Activated naive CD8-positive, alpha-beta T cell treated with anti-CD3 and anti-CD28 coated beads, Interleukin-2, amount 50 U/mL, for 16 hours (primary cell): ENCODE results near the gene C2orf72.
"Not testable (repeated sequence)": the region's sequence is repeated elsewhere in the genome, so short reads cannot be mapped to it uniquely, and the experiment has no call there.

Experiments
- DNase-seq: peaks from one replicate; pipeline ENCODE4 v3.0.0-alpha.2; 2020; ENCODE audit warnings: low read depth, low spot score

Gene C2orf72

DNA sequence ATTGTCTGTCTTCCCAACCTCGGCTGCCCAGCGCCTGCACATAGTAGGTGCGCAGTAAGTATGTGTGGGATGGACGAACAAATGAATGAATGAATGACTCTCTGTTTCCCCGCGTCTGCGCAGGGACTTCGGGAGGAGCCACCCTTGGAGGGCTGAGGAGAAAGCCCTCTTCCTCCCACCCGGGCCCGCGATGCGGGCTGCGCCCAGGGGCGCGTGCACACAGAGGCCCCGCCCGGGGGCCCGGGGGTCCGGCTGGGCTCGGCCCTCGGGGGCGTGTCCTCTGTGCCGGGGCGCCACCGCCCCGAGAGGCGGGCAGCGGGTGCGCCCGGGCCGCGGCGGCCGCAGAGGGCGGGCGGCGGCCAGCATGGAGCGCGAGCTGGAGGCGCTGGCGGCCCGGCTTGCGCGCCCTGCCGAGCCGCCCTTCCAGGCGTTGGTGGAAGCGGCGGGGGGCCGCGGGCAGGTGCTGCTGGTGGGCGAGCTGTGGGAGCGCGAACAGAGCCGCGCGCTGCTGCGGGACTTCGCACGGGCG lies at the start of gene C2orf72:
Gene C2orf72 (plus strand): TSS at position 322 of the 529 bp plus-strand sequence. CDS start 43 bp downstream, at position 365.
- no peak for DNase-seq

DNA sequence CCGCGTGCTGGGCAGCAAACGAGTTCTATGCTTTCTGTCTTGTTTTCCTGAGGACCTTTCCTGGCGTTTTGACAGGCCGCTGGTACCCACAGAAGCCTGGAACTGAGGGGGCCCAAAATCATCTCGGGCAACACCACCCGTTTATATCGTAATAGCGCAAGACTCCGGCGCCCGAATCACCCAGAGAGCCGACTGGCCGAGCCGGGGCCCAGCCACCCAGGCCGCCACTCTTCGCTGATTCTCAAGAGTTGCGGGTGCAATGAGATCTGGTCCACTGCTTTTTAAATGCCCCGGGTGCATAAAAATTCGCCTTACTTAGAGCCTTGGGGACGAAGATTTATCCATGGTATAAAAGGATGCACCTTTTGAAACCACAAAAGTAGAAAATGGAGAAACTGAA lies 47.6 kb upstream of the C2orf72 start:
- DNase-seq, result no peak

DNA sequence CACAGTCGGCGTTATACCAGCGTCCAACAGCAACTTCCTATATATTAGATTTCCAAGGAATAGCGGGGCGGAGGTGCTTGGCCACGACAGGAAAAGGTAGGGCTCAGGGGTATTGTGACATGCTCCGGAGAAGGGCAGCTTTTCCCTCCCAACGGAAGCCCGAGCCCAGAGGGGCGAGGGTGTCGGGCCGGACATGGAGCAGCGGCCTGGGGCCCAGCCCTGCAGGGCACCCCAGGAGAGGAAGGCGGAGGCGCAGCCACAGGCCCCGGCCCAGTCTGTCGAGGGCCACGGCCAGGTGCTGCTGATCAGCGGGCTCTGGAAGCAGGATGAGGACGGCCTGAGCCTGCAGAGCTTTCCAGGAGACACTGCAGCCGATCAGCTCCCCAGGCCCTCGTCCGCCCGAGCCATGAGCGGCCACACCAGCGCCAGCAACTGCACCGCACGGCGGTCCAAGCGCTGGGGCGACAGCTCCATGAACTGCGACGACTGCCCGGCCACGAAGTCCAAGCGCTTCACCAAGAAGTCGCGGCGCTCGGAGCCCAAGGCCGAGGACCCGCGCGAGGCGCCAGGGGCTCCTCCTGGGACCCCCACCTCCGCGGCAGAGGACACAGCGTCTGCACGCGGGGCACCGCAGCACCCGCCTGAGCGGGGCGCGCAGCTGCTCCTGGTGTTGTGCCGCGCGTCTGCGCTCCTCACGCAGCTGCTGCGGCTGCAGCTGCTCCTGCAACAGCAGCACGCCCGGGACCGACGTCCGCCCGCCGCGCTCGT lies 47.0 kb upstream of the C2orf72 start:
- DNase-seq, result no peak

DNA sequence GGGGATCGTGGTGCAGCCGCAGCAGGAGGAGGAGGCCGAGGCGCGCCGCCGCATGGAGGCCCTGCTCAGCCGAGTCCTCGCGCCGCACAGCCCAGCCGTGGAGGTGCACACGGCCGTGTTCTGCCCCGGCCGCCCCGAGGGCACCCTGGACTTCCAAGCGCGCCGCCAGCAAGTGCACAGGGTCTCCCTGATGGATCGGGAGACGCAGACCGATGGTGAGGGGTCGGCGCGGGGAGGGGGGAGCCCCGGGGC lies 46.5 kb upstream of the C2orf72 start:
- no peak for DNase-seq

DNA sequence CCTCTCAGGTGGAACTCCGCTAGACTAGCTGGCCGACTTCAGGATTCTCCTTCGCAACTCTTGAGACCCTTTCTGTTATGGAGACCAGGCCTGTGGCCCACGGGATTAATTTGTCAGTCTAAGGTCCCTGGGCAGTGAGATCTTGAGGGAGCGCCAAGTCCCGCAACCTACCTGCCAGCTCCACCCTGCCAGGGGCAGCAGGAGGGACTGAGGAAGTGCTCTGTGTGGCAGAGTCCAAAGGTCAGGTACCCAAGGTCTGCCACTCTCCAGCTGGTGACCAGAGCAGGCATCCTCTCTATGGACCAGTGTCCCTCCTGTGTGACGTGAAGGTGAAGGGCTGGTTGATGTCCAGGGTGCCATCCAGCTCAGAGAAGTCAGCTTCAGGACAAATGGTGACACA lies 45.7 kb upstream of the C2orf72 start:
- DNase-seq, result no peak

DNA sequence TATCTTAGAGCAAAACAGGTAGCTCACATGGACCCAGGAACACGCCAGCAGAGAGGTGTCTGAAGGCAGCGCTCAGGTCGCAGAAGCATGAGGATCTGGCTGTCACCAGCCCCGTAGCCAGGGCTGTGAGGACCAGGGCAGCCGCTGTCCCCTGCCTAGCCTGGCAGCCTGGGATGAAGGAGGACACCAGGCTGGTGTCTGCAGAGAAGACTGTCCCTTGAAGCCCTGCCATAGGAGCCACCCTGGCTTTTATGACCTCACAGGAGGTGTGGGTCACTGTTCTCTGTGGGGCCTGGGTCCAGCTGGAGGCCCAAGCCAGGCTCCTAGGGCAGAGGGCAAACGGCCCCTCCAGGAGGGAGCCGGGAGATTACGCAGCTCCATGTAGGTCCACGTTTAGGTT lies 41.5 kb upstream of the C2orf72 start, which contains the start of gene SPATA3:
Gene SPATA3 (plus strand): TSS at position 301 of the 400 bp plus-strand sequence. CDS start 113 bp downstream, outside the sequence.
- DNase-seq, result no peak

DNA sequence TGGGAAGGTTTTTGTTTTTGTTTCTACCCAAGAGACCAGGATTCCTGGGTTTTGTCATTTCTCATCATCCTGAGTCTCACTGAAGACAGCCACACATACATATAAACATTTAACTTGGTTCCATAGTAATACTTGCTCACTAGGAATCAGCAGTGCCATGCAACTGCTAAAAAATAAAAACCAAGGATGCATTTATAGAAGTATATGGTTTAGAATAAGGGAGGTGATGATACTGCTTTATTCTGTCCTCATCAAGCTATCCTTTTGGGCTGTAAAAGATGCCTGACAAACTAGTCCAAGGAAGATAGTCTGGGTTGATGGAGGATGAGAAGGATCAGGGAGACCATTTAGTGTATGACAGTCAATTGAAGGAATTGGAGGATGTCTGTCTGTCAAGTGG lies 40.7 kb upstream of the C2orf72 start:
- no peak for DNase-seq

DNA sequence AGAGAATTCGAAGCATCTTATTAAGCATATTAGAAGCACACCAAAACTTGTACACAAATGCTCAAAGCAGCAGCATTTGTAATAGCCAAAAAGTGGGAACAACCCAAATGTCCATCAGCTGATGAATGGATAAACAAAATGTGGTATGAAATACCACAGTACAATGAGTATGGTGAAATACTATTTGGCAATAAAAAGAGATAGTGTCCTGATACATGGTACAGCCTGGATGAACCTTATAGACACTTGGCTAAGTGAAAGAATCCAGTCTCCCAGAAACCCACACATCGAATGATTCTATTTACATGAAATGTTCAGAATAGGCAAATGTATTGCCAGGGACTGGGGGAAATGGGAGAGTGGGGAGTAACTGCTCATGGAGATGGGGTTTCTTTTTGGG lies 38.4 kb upstream of the C2orf72 start:
- DNase-seq, result no peak

DNA sequence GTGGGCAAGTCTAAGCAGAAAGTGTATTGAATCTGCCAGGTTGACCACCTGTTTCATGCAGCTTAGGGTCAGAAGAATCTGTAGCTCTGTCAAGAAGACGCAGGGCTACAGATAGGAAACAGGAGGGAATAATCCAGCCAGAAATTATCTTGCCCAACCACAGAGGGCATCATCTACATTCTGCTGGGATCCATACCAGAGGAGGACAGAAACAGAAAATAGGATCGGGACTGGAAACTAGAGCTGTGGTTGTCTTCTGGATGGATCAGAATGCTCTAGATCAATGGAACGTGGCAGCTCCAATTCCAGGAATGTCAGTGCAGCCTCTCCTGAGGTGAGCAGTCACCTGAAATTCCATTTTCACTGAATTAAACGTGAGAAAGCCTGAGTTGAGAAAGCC lies 37.8 kb upstream of the C2orf72 start:
- no peak for DNase-seq

DNA sequence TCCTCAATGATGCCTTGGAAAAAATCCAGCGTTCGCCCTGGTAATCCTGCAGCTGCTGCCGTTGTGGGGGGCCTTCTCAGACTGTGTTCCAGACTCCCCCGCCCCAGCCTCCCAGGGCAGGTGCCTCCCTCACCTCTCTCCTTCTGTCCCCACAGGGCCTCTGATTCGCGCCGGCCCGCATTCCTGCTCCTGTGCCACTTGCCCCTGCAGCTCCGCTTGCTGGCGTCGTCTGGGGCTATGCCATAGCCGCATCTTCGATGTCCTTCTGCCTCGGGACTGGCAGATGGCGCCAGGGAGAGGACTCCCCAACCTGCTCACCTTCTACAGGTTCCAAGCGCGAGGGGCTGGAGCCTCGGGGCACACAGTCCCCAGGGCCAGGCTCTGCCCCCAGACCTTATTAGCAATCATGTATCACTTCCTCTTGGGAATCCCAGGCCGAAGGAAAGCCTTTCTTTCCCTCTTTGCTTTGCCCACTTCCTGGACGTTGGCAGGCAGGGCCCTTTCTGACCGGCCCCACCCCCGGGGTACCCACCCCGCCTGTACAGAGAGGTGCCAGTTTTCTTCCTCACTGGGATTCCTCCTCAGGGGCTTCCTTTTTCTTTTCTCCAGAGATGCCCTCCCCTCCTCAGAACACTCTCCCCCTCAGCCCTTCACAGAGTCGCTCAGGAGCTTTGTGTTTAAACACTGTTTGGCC lies 37.0 kb upstream of the C2orf72 start:
- DNase-seq, result no peak

DNA sequence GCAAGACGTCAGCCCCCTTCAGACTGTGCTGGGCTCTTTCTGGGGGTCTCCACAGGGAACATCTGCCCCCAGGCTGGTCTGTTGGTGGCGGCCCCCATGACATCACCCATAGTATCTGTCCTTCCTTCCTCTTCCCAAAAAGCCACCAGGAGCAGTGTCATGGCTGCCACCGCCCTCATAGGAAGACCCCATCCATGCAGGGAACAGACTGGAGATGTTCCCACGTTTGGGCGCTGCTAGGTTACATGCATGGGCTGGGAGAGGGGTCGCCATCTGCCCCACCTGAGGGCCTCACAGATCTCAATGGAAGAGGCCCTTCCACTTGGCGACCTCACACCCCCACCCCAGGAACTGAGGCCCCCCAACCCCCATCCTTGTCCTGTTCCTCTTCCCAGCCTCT lies 36.3 kb upstream of the C2orf72 start:
- no peak for DNase-seq

DNA sequence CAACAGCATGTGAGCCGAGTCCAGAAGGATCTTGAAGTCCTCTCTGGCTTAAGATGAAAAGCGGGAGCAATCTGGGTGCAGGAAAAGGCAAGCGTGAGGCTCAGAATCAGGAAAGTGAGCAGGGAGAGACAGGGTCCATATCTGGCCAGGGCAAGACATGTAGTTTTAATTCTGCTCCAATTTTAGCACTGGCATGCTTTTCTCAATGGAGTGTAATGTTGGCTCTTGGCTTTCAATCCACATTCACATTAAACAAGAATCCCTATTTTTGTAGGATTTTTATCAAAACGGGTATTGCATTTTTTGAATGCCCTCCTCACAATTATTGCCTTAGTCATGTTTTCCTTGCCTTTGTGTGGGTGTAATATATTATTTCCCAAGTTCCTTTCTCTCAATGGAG lies 35.4 kb upstream of the C2orf72 start:
- no peak for DNase-seq

DNA sequence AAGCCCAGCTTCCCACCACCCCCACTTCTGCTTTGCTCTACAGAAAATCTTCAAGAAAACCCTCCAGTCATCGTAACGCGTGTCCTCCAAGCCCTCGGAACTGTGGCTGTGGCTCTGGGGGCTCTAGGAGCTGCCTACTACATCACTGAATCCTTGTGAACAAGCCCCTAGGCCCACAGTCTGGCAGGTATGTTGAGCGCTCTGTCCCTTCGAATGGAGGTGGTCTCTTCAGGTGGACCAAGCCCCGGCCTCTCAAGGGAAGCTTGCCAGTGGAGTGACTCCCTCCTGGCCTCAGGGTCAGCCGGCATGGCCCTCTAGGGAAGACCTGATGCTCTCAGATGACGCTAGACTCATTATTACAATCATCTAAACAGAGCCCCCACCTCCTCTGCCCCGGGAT lies 34.7 kb upstream of the C2orf72 start:
- DNase-seq, result no peak

DNA sequence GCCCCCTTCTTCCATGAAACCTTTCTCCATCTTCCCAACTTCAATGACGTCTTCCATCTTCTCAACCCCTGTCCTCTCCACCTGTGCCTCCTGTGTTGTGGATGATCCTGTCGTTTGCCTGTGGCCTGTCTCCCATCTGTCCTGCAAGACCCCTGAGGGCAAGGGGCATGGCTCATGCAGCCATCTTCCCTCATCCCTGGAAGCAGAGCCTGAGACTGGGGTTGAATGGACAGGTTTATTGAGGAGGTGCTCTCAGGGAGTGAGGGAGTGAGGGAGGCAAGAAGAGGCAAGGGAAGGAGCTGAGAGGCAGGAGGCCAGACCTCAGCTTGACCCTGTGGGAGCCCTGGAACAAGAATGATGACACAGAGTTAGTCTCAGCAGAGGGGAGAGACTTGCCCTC lies 34.1 kb upstream of the C2orf72 start:
- no peak for DNase-seq

DNA sequence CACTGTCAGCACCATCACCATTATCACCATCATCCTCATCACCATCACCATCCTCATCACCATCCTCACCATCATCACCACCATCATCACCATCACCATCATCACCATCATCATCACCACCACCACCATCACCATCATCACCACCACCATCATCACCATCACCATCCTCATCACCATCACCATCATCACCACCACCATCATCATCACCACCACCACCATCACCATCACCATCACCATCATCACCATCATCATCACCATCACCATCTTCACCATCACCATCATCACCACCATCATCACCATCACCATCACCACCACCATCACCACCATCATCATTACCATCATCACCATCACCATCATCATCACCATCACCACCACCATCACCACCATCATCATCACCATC lies 32.4 kb upstream of the C2orf72 start:
- DNase-seq, result not testable (repeated sequence)

DNA sequence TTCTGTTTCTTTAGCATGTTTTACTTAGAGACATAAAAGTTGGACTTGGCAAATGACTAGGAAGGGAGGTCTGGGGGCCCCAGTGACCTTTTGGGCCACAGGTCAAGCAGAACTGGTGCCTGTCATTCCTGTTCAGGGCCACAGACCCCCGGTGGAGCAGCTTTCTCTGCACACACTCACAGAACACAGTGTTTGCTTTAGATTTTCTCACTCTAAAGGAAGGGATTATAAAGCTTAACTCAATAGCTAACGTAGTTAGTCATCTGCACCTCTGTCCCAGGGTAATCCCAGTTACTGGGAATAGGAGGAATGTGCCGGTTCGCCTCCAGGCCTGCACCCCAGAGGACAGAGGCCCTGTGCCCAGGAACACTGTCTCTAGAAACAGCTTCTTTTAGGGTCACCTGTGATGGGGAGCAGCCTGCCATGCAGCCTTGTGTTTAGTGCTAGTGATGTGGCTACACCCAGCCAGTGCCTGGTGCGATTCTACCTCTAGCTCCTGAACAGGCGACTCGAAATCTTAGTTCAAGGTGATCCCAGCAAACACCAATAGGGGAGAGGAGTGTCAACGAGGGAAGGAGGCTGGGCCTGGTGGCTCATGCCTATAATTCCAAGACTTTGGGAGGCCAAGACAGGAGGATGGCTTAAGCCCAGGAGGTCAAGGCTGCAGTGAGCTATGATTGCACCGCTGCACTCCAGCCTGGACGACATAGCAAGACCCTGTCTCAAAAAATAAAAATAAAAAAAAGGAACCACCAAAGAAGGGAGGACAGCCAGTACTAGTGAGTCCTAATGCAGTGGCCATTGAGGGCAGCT lies 29.8 kb upstream of the C2orf72 start:
- DNase-seq, result no peak

DNA sequence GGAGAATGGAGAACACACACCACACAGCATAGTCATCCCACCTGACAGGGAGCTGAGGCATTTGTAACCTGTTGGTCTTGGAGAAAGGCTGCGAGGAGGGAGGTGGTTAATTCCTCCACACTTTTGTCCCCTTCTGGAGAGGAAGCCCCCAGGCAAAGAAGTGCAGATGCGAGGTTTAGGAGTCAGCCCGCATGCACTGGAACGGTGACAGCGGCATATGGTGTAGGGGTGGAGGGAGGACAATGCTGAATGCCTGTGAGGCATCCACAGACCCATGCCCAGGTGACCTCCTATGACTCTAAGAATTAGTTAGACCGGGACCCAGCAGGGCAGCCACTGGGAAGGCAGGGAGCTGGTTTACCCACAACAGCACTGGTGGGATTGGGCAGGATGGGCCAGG lies 29.2 kb upstream of the C2orf72 start:
- DNase-seq, result no peak

DNA sequence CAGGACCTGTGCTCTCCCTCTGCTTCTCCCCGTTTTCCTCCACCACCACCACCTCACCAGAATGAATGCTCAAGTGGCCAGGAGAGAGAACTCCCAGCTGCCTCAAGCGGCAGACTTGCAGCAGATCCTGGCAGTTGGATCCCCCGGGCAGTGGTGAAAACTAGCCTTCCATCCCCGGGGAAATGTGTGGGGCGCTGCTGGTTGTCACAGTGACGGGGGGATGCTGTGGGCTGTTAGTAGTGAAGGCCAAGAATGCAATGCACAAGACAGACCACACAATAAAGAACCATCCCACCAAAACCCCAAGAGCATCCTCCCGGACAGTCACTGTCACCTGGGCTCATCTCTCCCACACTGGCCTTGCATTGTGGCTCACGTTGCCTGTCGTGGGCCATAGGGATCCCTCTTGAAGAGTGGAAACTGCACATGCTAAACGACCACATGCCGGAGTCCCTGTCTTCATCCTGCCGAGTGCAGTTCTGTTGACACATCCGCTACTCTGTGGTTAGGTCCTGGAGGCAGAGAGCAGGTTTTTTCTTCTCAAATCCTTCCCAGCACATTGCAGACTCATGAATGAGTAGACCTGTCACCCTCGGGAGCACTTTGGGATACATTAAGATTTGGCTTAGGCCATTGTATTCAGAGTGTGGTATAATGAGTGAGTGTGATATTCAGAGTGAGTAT lies 27.9 kb upstream of the C2orf72 start:
- DNase-seq, result no peak

DNA sequence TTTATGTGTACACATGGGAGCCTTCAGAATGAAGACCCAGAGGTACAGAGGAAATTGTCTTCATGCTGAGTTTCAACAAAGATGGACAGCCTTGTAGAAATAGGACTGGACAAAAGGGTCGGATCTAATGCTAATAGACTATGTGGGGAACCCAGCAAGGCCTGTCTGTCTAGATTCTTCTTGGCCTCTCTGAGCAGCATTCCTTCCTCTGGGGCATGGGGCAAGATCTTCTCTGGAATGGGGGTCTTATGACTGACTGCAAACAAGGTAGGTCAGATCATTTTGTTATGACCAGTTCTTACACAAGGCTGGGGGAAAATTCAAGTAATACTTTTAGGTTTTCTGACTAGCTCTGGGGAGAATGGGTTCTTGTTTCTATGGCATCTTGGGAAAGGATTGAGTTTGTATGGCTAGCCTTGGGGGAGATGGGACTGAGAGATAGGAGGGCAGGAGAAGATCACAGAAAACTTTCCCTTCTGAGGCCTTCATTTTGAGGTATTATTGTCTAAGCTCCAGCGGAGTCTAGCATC lies 27.1 kb upstream of the C2orf72 start:
- DNase-seq, result no peak

DNA sequence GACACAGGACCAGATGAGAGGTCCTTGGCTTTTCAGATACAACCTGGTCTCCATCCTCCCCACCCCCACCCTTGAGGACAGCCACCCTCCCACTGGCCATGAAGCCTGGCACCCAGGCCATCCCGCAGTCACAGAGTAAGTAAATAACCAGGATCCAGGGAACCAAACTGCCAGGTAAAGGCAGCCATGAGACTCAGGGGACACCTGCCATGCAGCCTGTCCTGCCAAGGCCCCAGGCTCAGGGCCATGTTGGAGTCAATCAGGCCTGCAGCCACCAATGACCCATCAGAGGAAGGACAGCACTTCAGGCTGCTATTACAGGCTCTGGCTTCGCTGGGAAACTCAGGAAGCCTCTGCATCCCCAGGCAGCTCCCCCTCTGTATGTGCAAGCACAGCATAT lies 25.8 kb upstream of the C2orf72 start:
- DNase-seq, result no peak

DNA sequence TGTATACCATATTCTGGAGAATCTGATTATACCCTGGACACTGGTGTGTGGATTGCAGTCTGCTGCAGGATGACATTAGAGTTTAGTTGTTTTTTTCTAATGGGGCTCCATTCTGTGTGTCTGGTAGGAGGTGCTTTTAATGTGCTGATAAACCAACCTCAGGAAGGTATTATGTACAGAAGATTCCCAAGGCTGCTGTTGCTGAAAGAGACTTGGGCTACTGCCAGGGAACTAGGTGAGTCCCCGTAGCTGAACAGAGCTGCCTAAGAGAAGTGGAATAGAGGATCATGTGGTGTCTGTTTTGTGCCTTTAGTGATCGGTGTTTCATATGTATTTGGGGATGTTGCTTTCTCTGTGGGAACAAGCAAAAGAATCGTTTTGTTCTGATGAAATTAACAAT lies 24.9 kb upstream of the C2orf72 start:
- no peak for DNase-seq

DNA sequence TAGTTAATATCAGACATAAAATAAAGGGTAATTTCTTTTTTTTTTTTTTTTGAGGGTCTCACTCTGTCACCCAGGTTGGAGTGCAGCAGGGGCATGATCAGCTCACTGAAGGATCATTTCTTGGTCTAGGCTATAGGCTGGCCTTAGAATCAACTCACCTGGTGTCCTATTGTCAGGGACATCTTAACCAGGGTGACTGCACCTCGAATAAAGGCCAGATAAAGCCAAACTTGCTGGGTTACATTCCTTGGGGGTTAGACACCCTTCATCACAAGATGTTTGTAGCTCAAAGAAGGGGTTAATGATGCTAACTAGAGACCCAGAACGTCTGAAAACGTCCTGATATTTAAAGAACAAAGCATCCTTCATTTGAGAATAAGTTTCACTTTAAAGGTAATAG lies 23.5 kb upstream of the C2orf72 start:
- DNase-seq, result no peak
